ENCODE results near the gene HAUS8. TPM values are rescaled to one million over a fixed set of nuclear protein-coding genes. Genes with fewer than 3 reads are reported as not detected.

Gene HAUS8
- total and polyA plus RNA-seq, 2 donors (not counting 3 experiments of a cell fraction or from before 2014, with no cell fraction given) = 9.6 to 30.3 TPM

GRCh38 chr19:17124025-17124424 is 48.8 kb upstream of the HAUS8 start:
- H3K9me1 ChIP-seq (replicated peaks; ENCODE audit: control insufficient read depth, extremely low read depth, insufficient read depth, low read length) = no peaks in the 10 kb centered on the region
- ChIA-PET POLR2A (no interaction called here), CTCF (interaction anchor here (1.2 kb wide), 1 partner anchor 409 kb away, joined by 3 read pairs; no protein-coding TSS in a partner anchor)
- no peak overlapping the region for H3K27ac ChIP-seq (ENCODE audit: insufficient read depth, low read depth, low read length)
- TF ChIP-seq CTCF (IDR thresholded peaks at IDR 0.05; ENCODE audit: extremely low read depth in 1 of 2, insufficient read depth in 1 of 2, low read depth in 1 of 2, low read length in 2 of 2) (no peak), POLR2A (IDR thresholded peaks at IDR 0.05; ENCODE audit: low read depth, low read length) (no peak), MYC (IDR thresholded peaks at IDR 0.05; ENCODE audit: low read depth, low read length) (no peak), MAX (IDR thresholded peaks at IDR 0.05; ENCODE audit: insufficient read depth, insufficient read length) (no peak), JUN (IDR thresholded peaks at IDR 0.05; ENCODE audit: borderline replicate concordance, insufficient read depth, insufficient read length, low read depth) (no peak), GATA2 (IDR thresholded peaks at IDR 0.05; ENCODE audit: insufficient read depth, insufficient read length, low read depth, low read length) (no peak), FOS (IDR thresholded peaks at IDR 0.05; ENCODE audit: borderline replicate concordance, insufficient read depth, low read length) (no peak)
- dilution Hi-C loops (cut with MboI; ENCODE audit: extremely low pct_ligation_motif_present, low sequenced_read_pairs) = no loop called here
- no peaks in the 10 kb centered on the region for H3K9me3 ChIP-seq (replicated peaks; ENCODE audit: control insufficient read depth, insufficient read depth, low read length)
- H3K27me3 ChIP-seq (ENCODE audit: control insufficient read depth in 2 of 2, insufficient read depth in 2 of 2, low read length in 2 of 2) = no peaks in the 10 kb centered on the region
- no peak for FAIRE-seq
- no peak for DNase-seq (ENCODE audit: low read depth, low spot score)
- no peak overlapping the region for H2AFZ ChIP-seq (ENCODE audit: low read depth, low read length)
- H3K4me2 ChIP-seq (ENCODE audit: insufficient read depth, low read length) = no peak overlapping the region
- BruUV-seq (replicated peaks) = no TSS peak
- H3K36me3 ChIP-seq (ENCODE audit: control insufficient read depth in 2 of 2, extremely low read depth in 1 of 2, insufficient read depth in 2 of 2, low read length in 2 of 2) = peaks cover 0 to 2% of the 10 kb centered on the region in 2 experiments
- no peaks in the 10 kb centered on the region for H4K20me1 ChIP-seq (replicated peaks; ENCODE audit: control insufficient read depth, extremely low read depth, insufficient read depth, low read length)
- H3K4me1 ChIP-seq (ENCODE audit: control insufficient read depth, extremely low read depth, insufficient read depth, low read length) = no peaks in the 10 kb centered on the region
- no peak overlapping the region for H3K4me3 ChIP-seq (replicated peaks in 1 of 3; ENCODE audit: insufficient read depth in 1 of 3, low read depth in 1 of 3, low read length in 3 of 3)
- peaks cover 22% of the 10 kb centered on the region for H3K79me2 ChIP-seq (ENCODE audit: control insufficient read depth, insufficient read depth, low read length)
- H3K9ac ChIP-seq (replicated peaks; ENCODE audit: extremely low read depth, insufficient read depth, low read length) = no peak overlapping the region
- intact Hi-C loops (cut with micrococcal nuclease) = no loop called here
